HG03342 (cell line): Measurements from ENCODE around the gene DTX4.

ENCODE experiments used
- ATAC-seq: cut with Tn5 transposase; IDR thresholded peaks from one replicate; pipeline ENCODE4 v1.9.1; 2021; ENCODE audit warnings: mild to moderate bottlenecking, moderate library complexity; ENCODE audit not compliant: unreplicated experiment

The DTX4 gene

GRCh38 chr11:59172345-59173079, 580 bp downstream of the DTX4 start:
- peak; percentile 38 for ATAC-seq

- ATAC-seq = no peak
These were observed 1.4 kb downstream of the DTX4 start for GRCh38 chr11:59173080-59173963.

- ATAC-seq = no peak
These were observed 2.2 kb downstream of the DTX4 start for GRCh38 chr11:59173964-59174663.

GRCh38 chr11:59174664-59175033, 2.7 kb downstream of the DTX4 start:
- ATAC-seq = no peak

- ATAC-seq = no peak
These were observed 3.2 kb downstream of the DTX4 start for GRCh38 chr11:59175091-59175501.

- ATAC-seq = no peak
These were observed 4.4 kb downstream of the DTX4 start for GRCh38 chr11:59176330-59176729.

GRCh38 chr11:59178402-59178801, 6.5 kb downstream of the DTX4 start:
- no peak for ATAC-seq

GRCh38 chr11:59179121-59179520, 7.2 kb downstream of the DTX4 start:
- no peak for ATAC-seq

- no peak for ATAC-seq
These were observed 8.3 kb downstream of the DTX4 start for GRCh38 chr11:59180168-59180776.

- no peak for ATAC-seq
These were observed 9.0 kb downstream of the DTX4 start for GRCh38 chr11:59180907-59181306.

GRCh38 chr11:59181746-59182456, 10.0 kb downstream of the DTX4 start:
- ATAC-seq = no peak

- ATAC-seq = no peak
These were observed 10.7 kb downstream of the DTX4 start for GRCh38 chr11:59182457-59183151.

- ATAC-seq = no peak
These were observed 11.8 kb downstream of the DTX4 start for GRCh38 chr11:59183771-59184170.

- no peak for ATAC-seq
These were observed 12.9 kb downstream of the DTX4 start for GRCh38 chr11:59184691-59185339.

GRCh38 chr11:59185386-59185945, 13.5 kb downstream of the DTX4 start:
- ATAC-seq = no peak

GRCh38 chr11:59186130-59186594, 14.2 kb downstream of the DTX4 start:
- peak; percentile 79 for ATAC-seq

- no peak for ATAC-seq
These were observed 15.1 kb downstream of the DTX4 start for GRCh38 chr11:59187035-59187434.

GRCh38 chr11:59187587-59187986, 15.7 kb downstream of the DTX4 start:
- ATAC-seq = no peak

GRCh38 chr11:59188954-59189353, 17.0 kb downstream of the DTX4 start:
- no peak for ATAC-seq
